Measurements from ENCODE around the gene DNAJB7. TPM values are rescaled to one million over a fixed set of nuclear protein-coding genes. Genes with fewer than 3 reads are reported as not detected.

DNAJB7 gene
- total RNA-seq, 1 donor from 2014 or later: not detected

GRCh38 chr22:40818747-40819598, 42.9 kb downstream of the DNAJB7 start, which contains the start of gene SLC25A17:
TSS of gene SLC25A17 (minus strand) at chr22:40819346. CDS start at chr22:40819248, 98 bp downstream.
- ChIA-PET POLR2A (interaction anchor here (0.5 to 2.4 kb wide), 11 partner anchors 22 to 802 kb away, joined by 3 to 18 read pairs (median 4); partner anchors contain the start of genes DESI1, ST13 and XPNPEP3), CTCF (interaction anchor here (0.8 to 2.1 kb wide), 4 partner anchors 38 to 294 kb away, joined by 3 to 6 read pairs (median 4); partner anchors contain the start of gene XPNPEP3)
- Mint-ChIP-seq H3K4me3 (peak within 1 kb of the TSS; percentile 98), H3K27me3 (no peaks in the 10 kb centered on the region), H3K27ac (peak within 1 kb of the TSS; percentile 92), H3K4me1 (peaks cover 36% of the 10 kb centered on the region), H3K9me3 (no peaks in the 10 kb centered on the region), H3K36me3 (ENCODE audit: low read depth) (peaks cover 25% of the 10 kb centered on the region)
- DNase-seq (peak; percentile 78), ATAC-seq (ENCODE audit: low read depth) (peak; percentile 93)
- no peak for TF ChIP-seq CTCF (IDR thresholded peaks at IDR 0.05)
- intact Hi-C loops (cut with micrococcal nuclease): loop anchor here (1.0 to 10.0 kb wide), 5 partner anchors 37 to 294 kb away; partner anchors contain the start of genes RBX1 and ST13

- Mint-ChIP-seq H3K36me3 (ENCODE audit: low read depth) (peaks cover 23% of the 10 kb centered on the region), H3K27ac (peak overlapping the region; percentile 92), H3K4me1 (peaks cover 34% of the 10 kb centered on the region), H3K4me3 (peak overlapping the region; percentile 98), H3K9me3 (no peaks in the 10 kb centered on the region), H3K27me3 (no peaks in the 10 kb centered on the region)
- ChIA-PET POLR2A (interaction anchor here (0.5 to 2.4 kb wide), 8 partner anchors 9 to 381 kb away, joined by 3 to 18 read pairs (median 4); partner anchors contain the start of genes ST13 and XPNPEP3), CTCF (interaction anchor here (0.8 to 2.1 kb wide), 4 partner anchors 39 to 293 kb away, joined by 3 to 6 read pairs (median 4); partner anchors contain the start of gene XPNPEP3)
- intact Hi-C loops (cut with micrococcal nuclease): loop anchor here (2.0 to 10.0 kb wide), 2 partner anchors 53 to 293 kb away; no protein-coding TSS in a partner anchor
- no peak for DNase-seq
- TF ChIP-seq CTCF (IDR thresholded peaks at IDR 0.05): no peak
- no peak for ATAC-seq (ENCODE audit: low read depth)
Observed at GRCh38 chr22:40818192-40818746, 43.6 kb downstream of the DNAJB7 start.

GRCh38 chr22:40817737-40818136, 44.2 kb downstream of the DNAJB7 start:
- Mint-ChIP-seq H3K4me1 (peaks cover 34% of the 10 kb centered on the region), H3K9me3 (no peaks in the 10 kb centered on the region), H3K27me3 (no peaks in the 10 kb centered on the region), H3K4me3 (peak overlapping the region; percentile 98), H3K36me3 (ENCODE audit: low read depth) (peaks cover 22% of the 10 kb centered on the region), H3K27ac (peak overlapping the region; percentile 57)
- ChIA-PET POLR2A (interaction anchor here (0.5 to 1.8 kb wide), 4 partner anchors 8 to 1251 kb away, joined by 3 to 7 read pairs (median 4); partner anchors contain the start of genes ST13 and XPNPEP3), CTCF (interaction anchor here (0.5 to 2.1 kb wide), 4 partner anchors 39 to 472 kb away, joined by 3 to 6 read pairs (median 4); partner anchors contain the start of gene XPNPEP3)
- TF ChIP-seq CTCF (IDR thresholded peaks at IDR 0.05): no peak
- DNase-seq (no peak), ATAC-seq (ENCODE audit: low read depth) (no peak)
- intact Hi-C loops (cut with micrococcal nuclease): loop anchor here (2.0 to 10.0 kb wide), 2 partner anchors 53 to 293 kb away; no protein-coding TSS in a partner anchor

- POLR2A ChIA-PET: interaction anchor here (0.6 kb wide), 2 partner anchors 29 to 292 kb away, joined by 3 to 4 read pairs; no protein-coding TSS in a partner anchor
- Mint-ChIP-seq H3K4me3 (no peak overlapping the region), H3K27ac (no peak overlapping the region), H3K27me3 (no peaks in the 10 kb centered on the region), H3K4me1 (peaks cover 31% of the 10 kb centered on the region), H3K9me3 (no peaks in the 10 kb centered on the region), H3K36me3 (ENCODE audit: low read depth) (peaks cover 22% of the 10 kb centered on the region)
- DNase-seq: no peak
- intact Hi-C loops (cut with micrococcal nuclease): loop anchor here (10.0 kb wide), 1 partner anchor 289 kb away; no protein-coding TSS in a partner anchor
- CTCF ChIA-PET: no interaction called here
- TF ChIP-seq CTCF (IDR thresholded peaks at IDR 0.05): no peak
- no peak for ATAC-seq (ENCODE audit: low read depth)
Observed at GRCh38 chr22:40813912-40814315, 48.0 kb downstream of the DNAJB7 start.

Other genes with a start within 250 kb of the DNAJB7 start
- gene MRTFA, start 225.4 kb downstream of the DNAJB7 start, total RNA-seq: 99.4 and 115 TPM in 2 replicates
- not detected in 2 replicates for gene MCHR1, start 182.6 kb downstream of the DNAJB7 start, total RNA-seq
- 14.8 and 19.3 TPM in 2 replicates for gene SLC25A17, start 42.8 kb downstream of the DNAJB7 start, total RNA-seq
- 183 and 221 TPM in 2 replicates for gene ST13, start 5.5 kb downstream of the DNAJB7 start, total RNA-seq
- 20.3 and 20.8 TPM in 2 replicates for gene XPNPEP3, start 5.0 kb downstream of the DNAJB7 start, total RNA-seq
- 78.6 and 78.9 TPM in 2 replicates for gene RBX1, start 89.3 kb upstream of the DNAJB7 start, total RNA-seq
- gene EP300, start 230.5 kb upstream of the DNAJB7 start, total RNA-seq: 131 and 159 TPM in 2 replicates

All from activated B cell treated with CpG ODN at 0.5 μM for 24 hours (primary cell).